Measurements from ENCODE around the gene NF2.
A peak's percentile ranks its signal among the peaks of the same experiment; 100 is the strongest.

NF2 gene

DNA sequence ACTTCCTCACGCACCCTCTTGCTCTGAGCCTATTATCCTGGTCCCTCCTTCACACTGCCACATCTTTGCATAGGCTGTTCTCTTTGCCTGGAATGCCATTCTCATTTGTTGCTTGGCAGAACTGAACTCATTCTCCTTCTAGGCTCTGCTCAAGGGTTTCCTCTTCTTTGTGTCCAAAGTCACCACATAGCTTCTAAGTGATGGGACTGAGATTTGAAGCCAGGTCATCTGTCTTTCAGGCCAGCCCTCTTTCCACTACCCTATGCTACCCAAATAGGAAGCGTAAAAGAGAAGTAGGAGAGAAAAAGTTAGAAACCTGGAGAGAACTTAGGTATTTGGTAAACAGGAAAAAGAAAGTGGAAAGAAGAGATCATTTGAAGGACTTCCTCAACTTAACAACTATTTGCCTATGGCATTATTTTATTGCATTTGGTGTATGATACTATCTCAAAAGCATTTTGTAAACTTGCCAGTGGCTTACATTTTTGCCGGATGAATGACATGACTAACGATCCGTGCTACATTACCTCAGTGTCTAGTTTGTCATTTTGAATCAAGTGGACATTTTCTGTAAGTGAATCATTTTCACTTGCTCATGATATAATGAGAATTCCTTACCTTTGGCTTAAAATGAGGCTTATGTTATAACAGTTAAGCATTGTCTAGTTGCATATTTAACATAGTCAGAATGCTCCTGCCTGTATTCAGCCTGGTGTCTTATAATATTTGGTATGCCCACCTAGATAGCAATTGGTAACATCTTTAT lies 18.5 kb downstream of the NF2 start:
- Histone ChIP-seq H3K9ac (ENCODE audit: low read length) (no peak overlapping the region), H3K79me2 (ENCODE audit: low read length) (peaks cover 81% of the 10 kb centered on the region), H2AFZ (ENCODE audit: low read depth, low read length) (no peak overlapping the region), H3K4me2 (ENCODE audit: low read length) (no peak overlapping the region), H3K4me1 (ENCODE audit: low read length) (peaks cover 29% of the 10 kb centered on the region), H3K4me3 (ENCODE audit: low read length) (no peak overlapping the region), H3K36me3 (replicated peaks; ENCODE audit: low read depth, low read length) (no peaks in the 10 kb centered on the region), H3K27me3 (ENCODE audit: low read depth, low read length) (no peaks in the 10 kb centered on the region), H3K9me3 (ENCODE audit: insufficient read depth, low read length) (no peaks in the 10 kb centered on the region), H3K27ac (ENCODE audit: low read length) (no peak overlapping the region), H4K20me1 (ENCODE audit: insufficient read depth, low read length) (peaks cover 76% of the 10 kb centered on the region)
- TF ChIP-seq, protein P1, sequence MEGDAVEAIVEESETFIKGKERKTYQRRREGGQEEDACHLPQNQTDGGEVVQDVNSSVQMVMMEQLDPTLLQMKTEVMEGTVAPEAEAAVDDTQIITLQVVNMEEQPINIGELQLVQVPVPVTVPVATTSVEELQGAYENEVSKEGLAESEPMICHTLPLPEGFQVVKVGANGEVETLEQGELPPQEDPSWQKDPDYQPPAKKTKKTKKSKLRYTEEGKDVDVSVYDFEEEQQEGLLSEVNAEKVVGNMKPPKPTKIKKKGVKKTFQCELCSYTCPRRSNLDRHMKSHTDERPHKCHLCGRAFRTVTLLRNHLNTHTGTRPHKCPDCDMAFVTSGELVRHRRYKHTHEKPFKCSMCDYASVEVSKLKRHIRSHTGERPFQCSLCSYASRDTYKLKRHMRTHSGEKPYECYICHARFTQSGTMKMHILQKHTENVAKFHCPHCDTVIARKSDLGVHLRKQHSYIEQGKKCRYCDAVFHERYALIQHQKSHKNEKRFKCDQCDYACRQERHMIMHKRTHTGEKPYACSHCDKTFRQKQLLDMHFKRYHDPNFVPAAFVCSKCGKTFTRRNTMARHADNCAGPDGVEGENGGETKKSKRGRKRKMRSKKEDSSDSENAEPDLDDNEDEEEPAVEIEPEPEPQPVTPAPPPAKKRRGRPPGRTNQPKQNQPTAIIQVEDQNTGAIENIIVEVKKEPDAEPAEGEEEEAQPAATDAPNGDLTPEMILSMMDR (IDR thresholded peaks at IDR 0.05; ENCODE audit: low read depth, low read length), result no peak
- no peak for TF ChIP-seq EZH2phosphoT487 (IDR thresholded peaks at IDR 0.05; ENCODE audit: low read depth)

- Histone ChIP-seq H3K4me1 (ENCODE audit: low read length) (peaks cover 21% of the 10 kb centered on the region), H2AFZ (ENCODE audit: low read depth, low read length) (no peak overlapping the region), H3K4me3 (ENCODE audit: low read length) (no peak overlapping the region), H3K36me3 (replicated peaks; ENCODE audit: low read depth, low read length) (no peaks in the 10 kb centered on the region), H3K27me3 (ENCODE audit: low read depth, low read length) (no peaks in the 10 kb centered on the region), H3K4me2 (ENCODE audit: low read length) (no peak overlapping the region), H3K79me2 (ENCODE audit: low read length) (peaks cover 81% of the 10 kb centered on the region), H3K9ac (ENCODE audit: low read length) (no peak overlapping the region), H3K27ac (ENCODE audit: low read length) (no peak overlapping the region), H3K9me3 (ENCODE audit: insufficient read depth, low read length) (no peaks in the 10 kb centered on the region), H4K20me1 (ENCODE audit: insufficient read depth, low read length) (peaks cover 75% of the 10 kb centered on the region)
- no peak for TF ChIP-seq EZH2phosphoT487 (IDR thresholded peaks at IDR 0.05; ENCODE audit: low read depth)
- TF ChIP-seq, protein P1 (IDR thresholded peaks at IDR 0.05; ENCODE audit: low read depth, low read length), result no peak
These were observed 19.6 kb downstream of the NF2 start for GRCh38 chr22:29623059-29623458.

DNA sequence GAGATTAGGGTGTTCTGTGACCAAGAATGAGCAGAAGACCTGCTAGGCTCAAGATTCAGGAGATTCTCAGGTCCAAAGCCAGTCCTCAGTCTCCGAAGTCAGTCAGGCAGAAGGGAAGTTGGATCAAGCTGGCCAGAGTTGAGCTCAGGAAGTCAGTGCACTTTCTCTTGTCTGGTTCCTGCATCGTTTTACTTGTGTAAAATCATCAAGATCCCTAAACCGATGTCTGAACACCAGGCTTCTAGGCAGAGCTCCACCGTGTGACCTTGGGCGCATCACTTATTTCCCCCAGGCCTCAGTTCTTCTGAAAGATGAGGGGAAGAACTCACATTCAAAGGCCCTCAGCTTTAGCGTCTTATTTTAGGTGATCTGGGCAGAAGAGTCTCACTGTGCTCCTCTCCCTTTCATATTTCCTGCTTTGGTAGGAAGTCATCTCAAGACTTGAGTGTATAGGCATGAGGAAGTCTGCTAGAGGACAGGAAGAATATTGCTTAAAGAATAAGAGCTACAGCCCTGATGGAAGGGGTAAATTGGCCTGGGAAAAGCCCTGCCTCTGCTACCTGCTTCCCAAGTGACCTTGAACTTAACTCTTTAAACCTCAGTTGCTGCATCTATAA lies 20.2 kb downstream of the NF2 start:
- no peak overlapping the region for H3K4me2 ChIP-seq (ENCODE audit: low read length)
- no peaks in the 10 kb centered on the region for H3K36me3 ChIP-seq (replicated peaks; ENCODE audit: low read depth, low read length)
- H3K79me2 ChIP-seq (ENCODE audit: low read length), result peaks cover 78% of the 10 kb centered on the region
- H3K4me1 ChIP-seq (ENCODE audit: low read length), result peaks cover 15% of the 10 kb centered on the region
- H3K27me3 ChIP-seq (ENCODE audit: low read depth, low read length), result no peaks in the 10 kb centered on the region
- no peak overlapping the region for H2AFZ ChIP-seq (ENCODE audit: low read depth, low read length)
- no peak for TF ChIP-seq EZH2phosphoT487 (IDR thresholded peaks at IDR 0.05; ENCODE audit: low read depth)
- TF ChIP-seq, protein P1 (IDR thresholded peaks at IDR 0.05; ENCODE audit: low read depth, low read length), result no peak
- no peaks in the 10 kb centered on the region for H3K9me3 ChIP-seq (ENCODE audit: insufficient read depth, low read length)
- H3K27ac ChIP-seq (ENCODE audit: low read length), result no peak overlapping the region
- H3K9ac ChIP-seq (ENCODE audit: low read length), result no peak overlapping the region
- H3K4me3 ChIP-seq (ENCODE audit: low read length), result no peak overlapping the region
- peaks cover 72% of the 10 kb centered on the region for H4K20me1 ChIP-seq (ENCODE audit: insufficient read depth, low read length)

DNA sequence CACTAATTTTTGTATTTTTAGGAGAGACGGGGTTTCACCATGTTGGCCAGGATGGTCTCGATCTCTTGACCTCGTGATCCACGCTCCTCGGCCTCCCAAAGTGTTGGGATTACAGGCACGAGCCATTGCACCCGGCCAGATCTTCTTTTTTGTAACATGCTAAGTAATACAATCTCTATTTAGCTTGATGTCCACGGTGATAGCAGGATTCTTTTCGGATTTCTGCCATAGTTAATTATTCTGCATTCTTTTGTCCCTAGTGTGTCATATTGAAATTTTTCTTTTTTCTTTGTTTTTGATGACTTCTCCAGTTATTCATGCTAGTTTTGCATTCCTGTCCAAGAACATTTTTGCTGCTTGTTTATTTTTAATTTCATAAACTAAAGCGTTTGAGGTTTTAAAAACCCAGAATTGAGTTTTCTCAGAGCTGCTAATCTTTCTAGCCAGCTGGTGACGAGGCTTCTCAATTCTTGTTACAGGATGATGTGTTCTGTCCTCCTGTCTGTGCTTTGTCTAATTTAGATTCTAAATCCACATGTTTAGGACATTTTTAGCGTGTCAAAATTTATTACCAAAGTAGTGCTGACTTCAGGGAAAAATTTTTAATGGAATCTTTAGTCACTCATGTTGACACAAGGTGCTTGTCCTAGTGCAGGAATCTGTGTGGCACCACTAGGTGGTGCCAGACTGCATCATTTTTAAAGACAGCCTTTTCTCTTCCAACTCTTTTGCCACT lies 21.8 kb downstream of the NF2 start:
- no peaks in the 10 kb centered on the region for H3K9me3 ChIP-seq (ENCODE audit: insufficient read depth, low read length)
- no peak for TF ChIP-seq EZH2phosphoT487 (IDR thresholded peaks at IDR 0.05; ENCODE audit: low read depth)
- TF ChIP-seq, protein P1 (IDR thresholded peaks at IDR 0.05; ENCODE audit: low read depth, low read length), result peak; percentile 97
- H3K79me2 ChIP-seq (ENCODE audit: low read length), result peaks cover 79% of the 10 kb centered on the region
- peaks cover 13% of the 10 kb centered on the region for H3K4me1 ChIP-seq (ENCODE audit: low read length)
- H3K4me2 ChIP-seq (ENCODE audit: low read length), result no peak overlapping the region
- no peak overlapping the region for H3K4me3 ChIP-seq (ENCODE audit: low read length)
- no peaks in the 10 kb centered on the region for H3K27me3 ChIP-seq (ENCODE audit: low read depth, low read length)
- H4K20me1 ChIP-seq (ENCODE audit: insufficient read depth, low read length), result peaks cover 74% of the 10 kb centered on the region
- H2AFZ ChIP-seq (ENCODE audit: low read depth, low read length), result no peak overlapping the region
- no peak overlapping the region for H3K27ac ChIP-seq (ENCODE audit: low read length)
- H3K9ac ChIP-seq (ENCODE audit: low read length), result no peak overlapping the region
- H3K36me3 ChIP-seq (replicated peaks; ENCODE audit: low read depth, low read length), result no peaks in the 10 kb centered on the region

Data from OCI-LY3 (cell line).